Endothelial cell of umbilical vein (primary cell): ENCODE measurements around the gene HIP1R.

Experiments
- CTCF ChIP-seq, 2 donors: IDR thresholded peaks; 1 replicate in 1 of 2; 2 replicates in 1 of 2; pipeline ENCODE4 v1.5.1; 2011; ENCODE audit warnings: low read length in 2 of 2, mild to moderate bottlenecking in 2 of 2, moderate library complexity in 2 of 2, control low read depth in 1 of 2, inconsistent platforms in 1 of 2, low read depth in 1 of 2; ENCODE audit not compliant: insufficient read depth in 1 of 2; ENCODE audit errors: extremely low read depth in 1 of 2
- EZH2 ChIP-seq: IDR thresholded peaks from 2 replicates; pipeline ENCODE4 v1.6.1; 2012; ENCODE audit warnings: borderline replicate concordance, low read depth, mild to moderate bottlenecking, moderate library complexity, low read length, inconsistent platforms; ENCODE audit not compliant: severe bottlenecking
- GATA2 ChIP-seq: IDR thresholded peaks from 2 replicates; pipeline ENCODE4 v1.7.0; 2011; ENCODE audit warnings: low read depth, mild to moderate bottlenecking, moderate library complexity, mixed read lengths, low read length; ENCODE audit not compliant: insufficient read length, insufficient read depth
- JUN ChIP-seq: IDR thresholded peaks from 2 replicates; pipeline ENCODE4 v1.6.1; 2011; ENCODE audit warnings: borderline replicate concordance, low read depth; ENCODE audit not compliant: insufficient read length, insufficient read depth
- MAX ChIP-seq: IDR thresholded peaks from 2 replicates; pipeline ENCODE4 v1.6.1; 2011; ENCODE audit not compliant: insufficient read depth, insufficient read length
- POLR2A ChIP-seq: IDR thresholded peaks from 2 replicates; pipeline ENCODE4 v1.6.1; 2012; ENCODE audit warnings: low read depth, mild to moderate bottlenecking, control low read depth, low read length
- POLR2AphosphoS5 ChIP-seq: IDR thresholded peaks from 2 replicates; pipeline ENCODE4 v1.6.1; 2012; ENCODE audit warnings: low read depth, mild to moderate bottlenecking, control low read depth, low read length, moderate library complexity; ENCODE audit not compliant: insufficient read depth

- no peak for TF ChIP-seq CTCF (IDR thresholded peaks at IDR 0.05; ENCODE audit: extremely low read depth in 1 of 2, insufficient read depth in 1 of 2, low read depth in 1 of 2, low read length in 2 of 2)
- no peak for TF ChIP-seq POLR2A
- TF ChIP-seq EZH2 = no peak
- no peak for TF ChIP-seq POLR2AphosphoS5
- no peak for TF ChIP-seq JUN
- TF ChIP-seq MAX = no peak
- TF ChIP-seq GATA2 = no peak
Observed at GRCh38 chr12:122866950-122867607, 31.8 kb downstream of the HIP1R start.
